ENCODE measurements around the gene ACKR1. TPM values are rescaled to one million over a fixed set of nuclear protein-coding genes. Genes with fewer than 3 reads are reported as not detected.

Gene ACKR1
- total RNA-seq, 2 donors from 2014 or later = 110 TPM

DNA sequence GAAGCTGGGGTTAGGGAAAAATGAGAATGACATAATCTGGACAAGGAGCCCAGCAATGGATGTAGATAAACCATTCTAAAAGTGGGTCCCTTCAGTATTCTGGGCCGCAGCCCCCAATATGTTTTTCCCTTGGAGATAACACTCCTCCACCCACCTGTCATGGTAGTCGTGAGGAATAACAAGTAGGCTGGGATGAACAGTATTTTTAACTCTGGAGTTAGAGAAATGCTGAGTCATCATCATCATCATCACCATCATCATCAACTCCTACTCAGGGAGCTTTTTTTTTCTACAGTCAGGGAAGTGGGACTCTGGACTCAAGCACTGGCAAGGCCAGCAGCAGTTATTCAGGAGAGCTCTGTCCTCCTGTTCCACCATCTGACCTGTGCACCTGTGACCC, 20.5 kb upstream of the ACKR1 start:
- intact Hi-C loops (cut with DNase I) = no loop called here
- no peak for DNase-seq (ENCODE audit: low spot score)

DNA sequence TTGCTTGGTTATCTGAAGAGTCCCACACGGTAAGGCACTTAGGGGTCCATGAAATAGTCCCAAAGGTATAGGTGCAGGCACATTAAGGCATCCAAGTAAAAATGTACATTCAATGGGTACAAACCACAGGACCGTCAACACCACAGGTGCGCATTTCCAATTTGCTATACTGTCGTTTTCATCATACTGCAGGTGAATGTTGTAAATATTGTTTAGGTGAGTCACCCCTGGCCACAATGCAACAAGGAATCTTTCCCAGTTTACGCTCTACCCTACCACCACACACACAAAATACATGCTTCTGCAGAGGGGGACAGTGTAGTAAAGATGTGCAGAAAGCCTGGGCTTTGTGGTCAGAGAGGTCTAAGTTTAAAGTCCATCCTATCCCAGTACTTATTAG, 19.6 kb upstream of the ACKR1 start:
- intact Hi-C loops (cut with DNase I) = no loop called here
- no peak for DNase-seq (ENCODE audit: low spot score)

DNA sequence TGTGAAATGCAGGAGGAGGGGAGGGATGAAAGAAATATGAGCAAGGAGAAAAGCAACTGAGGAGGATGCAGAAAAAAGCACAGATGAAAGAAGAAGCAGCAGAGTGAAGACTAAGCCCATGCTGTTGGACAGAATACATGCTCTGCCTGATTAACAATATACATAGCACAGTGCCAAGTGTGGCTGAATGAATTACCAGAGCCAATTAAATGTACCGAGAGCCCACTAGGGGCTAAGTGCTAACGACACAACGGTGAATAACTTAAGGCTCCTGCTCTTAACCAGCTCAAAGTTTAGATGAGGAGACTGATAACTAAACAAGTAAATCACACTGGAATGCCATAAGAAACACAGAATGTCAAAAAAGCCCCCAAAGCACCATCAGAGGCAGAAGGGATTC, 17.6 kb upstream of the ACKR1 start:
- intact Hi-C loops (cut with DNase I) = no loop called here
- no peak for DNase-seq (ENCODE audit: low spot score)

DNA sequence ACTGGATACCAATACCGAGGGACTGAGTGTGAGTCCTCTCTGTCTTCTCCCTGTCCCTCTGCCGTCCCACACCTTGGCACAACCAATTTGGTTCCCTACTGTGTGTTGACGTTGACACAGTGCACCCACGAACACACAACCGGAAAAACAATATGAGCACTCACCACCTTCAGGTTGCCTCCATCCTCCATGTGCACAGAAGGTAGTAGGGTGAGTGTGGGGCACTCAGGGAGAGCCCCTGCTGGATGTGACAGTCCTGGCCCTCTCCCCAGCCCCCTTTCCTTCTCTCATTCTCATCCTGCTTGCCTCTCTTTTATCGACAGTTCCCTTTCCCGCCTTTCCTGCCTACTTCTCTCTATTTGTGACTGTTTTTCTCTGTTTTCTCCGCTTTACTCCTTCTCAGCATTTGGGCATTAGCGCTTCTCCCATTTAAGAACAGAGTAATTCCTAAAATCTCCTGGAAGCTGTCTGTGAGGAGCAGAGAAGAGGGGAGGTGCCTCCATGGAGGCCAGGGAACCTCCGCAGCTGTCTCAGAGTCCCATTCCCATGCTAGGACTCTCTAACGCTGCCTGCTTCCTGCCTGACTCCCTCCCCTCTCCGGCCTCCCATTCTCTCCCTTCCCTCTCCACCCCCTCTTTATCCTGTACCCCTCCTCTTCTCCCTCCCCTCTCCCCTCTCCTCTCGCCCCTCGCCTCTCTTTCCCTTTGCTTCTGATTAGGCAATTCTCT, 16.9 kb upstream of the ACKR1 start:
- intact Hi-C loops (cut with DNase I) = no loop called here
- no peak for DNase-seq (ENCODE audit: low spot score)

DNA sequence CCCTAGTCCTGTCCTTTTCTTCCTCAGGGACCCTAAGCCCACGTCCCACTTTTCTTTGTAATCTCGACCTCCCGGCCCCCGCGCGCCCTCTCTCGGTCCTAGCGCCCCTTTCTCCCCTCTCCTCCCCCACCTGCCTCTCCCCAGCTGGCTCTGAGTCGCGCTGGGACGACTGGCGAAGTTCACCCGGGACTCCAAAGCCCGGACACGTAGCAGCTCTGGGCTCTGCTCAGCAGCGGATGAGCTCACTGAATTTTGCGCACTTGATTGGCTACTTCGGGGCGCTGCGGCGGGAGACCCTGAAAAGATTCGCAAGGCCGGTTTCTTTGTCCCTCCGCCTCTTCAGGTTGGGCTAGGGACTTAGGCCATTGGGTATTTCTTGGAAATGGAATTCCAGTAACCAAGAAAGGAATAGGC, 16.3 kb upstream of the ACKR1 start:
- DNase-seq (ENCODE audit: low spot score) = peak; percentile 88
- intact Hi-C loops (cut with DNase I) = no loop called here

DNA sequence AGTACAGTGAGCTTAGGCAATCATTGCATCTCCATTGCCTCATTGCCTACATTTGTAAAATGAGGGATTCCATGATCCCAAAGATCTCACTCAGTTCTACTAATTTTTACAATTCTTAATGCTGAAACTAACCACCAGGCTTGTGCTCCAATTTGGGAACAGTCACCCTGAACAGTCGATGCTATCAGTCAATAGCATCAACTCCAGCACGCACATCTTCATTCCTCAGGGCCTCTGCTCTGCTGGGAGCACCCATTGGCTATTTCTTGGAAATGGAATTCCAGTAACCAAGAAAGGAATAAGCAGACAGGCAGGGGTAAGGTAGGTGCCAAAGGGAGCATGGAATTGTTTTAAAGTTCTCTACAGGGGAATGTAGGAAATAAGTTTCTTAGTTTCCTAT, 14.2 kb upstream of the ACKR1 start:
- intact Hi-C loops (cut with DNase I) = no loop called here
- DNase-seq (ENCODE audit: low spot score) = no peak

DNA sequence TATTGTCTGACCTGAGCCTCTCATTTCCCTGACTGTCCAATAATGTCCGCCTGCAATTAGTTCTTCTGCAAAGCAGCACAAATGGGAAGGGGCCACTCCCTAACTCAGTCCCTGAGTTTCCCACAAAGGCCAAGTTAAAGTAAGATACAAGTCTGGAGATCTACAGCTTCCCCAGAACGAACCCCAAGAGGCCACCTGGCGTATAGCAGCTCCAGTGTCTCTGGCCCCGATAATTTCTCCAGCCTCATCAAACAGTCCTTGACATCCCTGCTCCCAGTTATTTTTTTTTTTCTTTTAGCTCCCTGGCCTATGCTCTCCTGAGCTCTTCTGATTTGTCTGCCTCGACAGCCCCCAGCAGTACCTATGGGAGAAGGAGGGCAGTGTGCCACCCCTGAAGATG, 8.1 kb upstream of the ACKR1 start:
- no peak for DNase-seq (ENCODE audit: low spot score)
- intact Hi-C loops (cut with DNase I) = loop anchor here in 1 of 2 donors (5.0 kb wide), 1 partner anchor 34 kb away; no protein-coding TSS in a partner anchor

DNA sequence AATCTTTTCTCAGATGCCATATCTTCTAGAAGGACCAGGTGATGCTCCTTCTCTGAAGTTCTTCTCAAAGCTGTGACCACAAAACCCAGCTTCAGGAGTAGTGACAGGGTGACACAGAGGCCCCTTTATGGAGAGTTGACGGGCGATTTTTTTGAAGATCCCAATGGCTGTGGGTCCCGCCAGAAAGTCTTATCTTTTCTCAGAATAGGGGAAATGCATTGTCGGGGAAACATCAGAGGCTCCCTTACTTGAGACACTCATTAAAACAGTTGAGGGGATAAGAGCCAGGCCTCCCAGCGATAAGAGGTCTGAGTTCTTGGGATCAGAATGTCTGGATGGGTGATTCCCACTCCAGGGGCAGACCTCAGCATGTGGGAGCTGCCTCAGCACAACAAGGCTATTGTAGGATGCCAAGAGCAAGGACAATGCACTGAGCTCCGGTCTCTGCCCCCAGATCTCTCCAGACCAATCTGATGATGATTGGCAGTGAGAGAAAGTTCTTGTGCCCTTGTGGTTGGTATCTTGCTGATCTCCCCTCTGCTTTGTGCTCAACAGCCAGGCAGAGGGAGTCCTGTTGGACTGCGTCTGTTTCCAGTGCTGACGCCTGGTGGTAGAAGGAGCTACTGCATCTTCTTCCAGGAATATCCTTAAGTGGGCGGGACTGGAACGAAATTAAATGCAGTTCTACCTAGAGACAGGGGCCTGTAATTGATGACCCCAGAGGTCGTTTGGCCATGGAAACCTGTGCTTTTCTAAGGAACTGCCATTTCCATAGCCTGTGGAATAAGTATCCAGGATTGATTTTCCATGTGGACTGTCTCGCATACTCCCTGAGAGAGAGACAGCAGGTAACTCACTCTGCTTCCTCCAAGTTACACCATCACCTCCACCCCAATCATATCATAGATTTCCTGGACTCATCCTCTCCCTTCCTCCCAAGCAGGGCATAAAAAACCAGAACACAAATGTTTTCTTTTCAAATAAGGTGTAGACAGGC, 6.8 kb upstream of the ACKR1 start:
- no peak for DNase-seq (ENCODE audit: low spot score)

DNA sequence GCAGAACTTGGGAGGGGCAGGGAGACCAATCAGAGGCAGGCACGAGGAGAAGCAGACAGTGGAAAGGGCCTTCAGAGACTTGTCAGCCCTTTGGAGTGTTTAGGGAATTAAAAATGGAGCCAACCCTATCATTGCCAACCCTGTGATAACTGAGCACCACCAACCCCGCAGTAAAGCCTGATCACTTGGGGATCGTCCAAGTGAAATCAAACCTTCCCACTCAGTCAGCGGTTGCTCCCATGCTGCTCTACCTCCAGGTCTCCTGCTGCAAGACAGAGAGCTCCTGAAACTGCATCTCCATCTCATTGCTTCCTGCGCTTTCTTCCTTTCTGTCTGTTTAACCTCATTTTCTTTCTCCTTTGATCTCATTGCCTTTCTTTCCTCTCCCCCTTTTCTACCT, 4.8 kb upstream of the ACKR1 start:
- DNase-seq (ENCODE audit: low spot score) = no peak
- intact Hi-C loops (cut with DNase I) = loop anchor here in 1 of 2 donors (5.0 kb wide), 1 partner anchor 38 kb away; no protein-coding TSS in a partner anchor

More for the DNA sequence above, 6.8 kb upstream of the ACKR1 start:
- intact Hi-C loops (cut with DNase I) = loop anchor here in 1 of 2 donors (5.0 kb wide), 1 partner anchor 36 kb away; no protein-coding TSS in a partner anchor

DNA sequence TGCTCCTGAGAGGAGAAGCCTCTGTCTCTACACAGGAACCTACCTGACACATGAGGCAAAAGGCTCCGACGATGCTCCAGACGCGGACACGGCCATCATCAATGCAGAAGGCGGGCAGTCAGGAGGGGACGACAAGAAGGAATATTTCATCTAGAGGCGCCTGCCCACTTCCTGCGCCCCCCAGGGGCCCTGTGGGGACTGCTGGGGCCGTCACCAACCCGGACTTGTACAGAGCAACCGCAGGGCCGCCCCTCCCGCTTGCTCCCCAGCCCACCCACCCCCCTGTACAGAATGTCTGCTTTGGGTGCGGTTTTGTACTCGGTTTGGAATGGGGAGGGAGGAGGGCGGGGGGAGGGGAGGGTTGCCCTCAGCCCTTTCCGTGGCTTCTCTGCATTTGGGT, 3.9 kb upstream of the ACKR1 start:
- intact Hi-C loops (cut with DNase I) = no loop called here
- DNase-seq (ENCODE audit: low spot score) = no peak

DNA sequence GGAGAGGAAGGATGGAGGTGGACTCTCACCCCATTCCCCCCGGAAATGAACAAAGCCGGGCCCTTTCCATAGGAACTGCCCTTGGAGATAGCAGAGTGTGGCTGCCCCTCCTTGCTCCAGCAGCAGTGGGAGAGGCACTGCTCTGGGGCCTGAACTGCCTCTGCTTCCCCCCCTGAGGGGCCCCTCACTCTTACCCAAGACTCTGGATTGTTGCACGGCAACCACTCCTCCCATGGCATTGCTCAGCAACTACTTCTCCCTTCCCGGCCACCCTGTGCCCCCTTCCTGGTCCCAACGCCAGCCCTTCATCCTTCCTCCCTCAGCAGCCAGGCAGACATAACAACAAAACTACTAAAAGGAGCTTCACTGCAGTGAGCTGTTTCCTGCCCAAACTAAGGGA, 3.0 kb upstream of the ACKR1 start:
- intact Hi-C loops (cut with DNase I) = no loop called here
- no peak for DNase-seq (ENCODE audit: low spot score)

DNA sequence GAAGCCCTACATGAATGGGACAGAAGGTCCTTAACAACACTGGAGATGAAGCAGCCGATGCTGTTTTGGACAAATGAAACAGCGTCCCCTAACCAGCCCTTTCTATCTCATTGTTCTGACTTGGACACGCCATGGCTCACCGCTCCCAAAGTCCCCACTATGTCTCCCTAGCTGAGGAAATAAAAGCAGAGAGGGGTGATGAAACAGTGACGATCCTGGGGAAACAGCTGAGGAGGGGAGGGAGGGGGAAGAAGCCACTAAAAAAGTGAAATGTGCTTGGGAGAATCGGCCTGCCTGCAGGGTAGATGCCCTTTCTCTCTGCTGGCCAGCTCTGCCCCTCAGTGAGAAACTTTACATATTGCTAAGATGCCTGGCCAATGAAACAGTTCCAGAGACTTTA, 1.1 kb upstream of the ACKR1 start:
- intact Hi-C loops (cut with DNase I) = no loop called here
- no peak for DNase-seq (ENCODE audit: low spot score)

DNA sequence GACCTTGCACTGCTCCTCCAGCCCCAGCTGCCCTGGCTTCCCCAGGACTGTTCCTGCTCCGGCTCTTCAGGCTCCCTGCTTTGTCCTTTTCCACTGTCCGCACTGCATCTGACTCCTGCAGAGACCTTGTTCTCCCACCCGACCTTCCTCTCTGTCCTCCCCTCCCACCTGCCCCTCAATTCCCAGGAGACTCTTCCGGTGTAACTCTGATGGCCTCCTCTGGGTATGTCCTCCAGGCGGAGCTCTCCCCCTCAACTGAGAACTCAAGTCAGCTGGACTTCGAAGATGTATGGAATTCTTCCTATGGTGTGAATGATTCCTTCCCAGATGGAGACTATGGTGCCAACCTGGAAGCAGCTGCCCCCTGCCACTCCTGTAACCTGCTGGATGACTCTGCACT, 550 bp downstream of the ACKR1 start:
- no peak for DNase-seq (ENCODE audit: low spot score)
- intact Hi-C loops (cut with DNase I) = no loop called here

DNA sequence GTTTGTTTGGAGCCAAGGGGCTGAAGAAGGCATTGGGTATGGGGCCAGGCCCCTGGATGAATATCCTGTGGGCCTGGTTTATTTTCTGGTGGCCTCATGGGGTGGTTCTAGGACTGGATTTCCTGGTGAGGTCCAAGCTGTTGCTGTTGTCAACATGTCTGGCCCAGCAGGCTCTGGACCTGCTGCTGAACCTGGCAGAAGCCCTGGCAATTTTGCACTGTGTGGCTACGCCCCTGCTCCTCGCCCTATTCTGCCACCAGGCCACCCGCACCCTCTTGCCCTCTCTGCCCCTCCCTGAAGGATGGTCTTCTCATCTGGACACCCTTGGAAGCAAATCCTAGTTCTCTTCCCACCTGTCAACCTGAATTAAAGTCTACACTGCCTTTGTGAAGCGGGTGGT, 1.4 kb downstream of the ACKR1 start:
- intact Hi-C loops (cut with DNase I) = no loop called here
- DNase-seq (ENCODE audit: low spot score) = no peak

DNA sequence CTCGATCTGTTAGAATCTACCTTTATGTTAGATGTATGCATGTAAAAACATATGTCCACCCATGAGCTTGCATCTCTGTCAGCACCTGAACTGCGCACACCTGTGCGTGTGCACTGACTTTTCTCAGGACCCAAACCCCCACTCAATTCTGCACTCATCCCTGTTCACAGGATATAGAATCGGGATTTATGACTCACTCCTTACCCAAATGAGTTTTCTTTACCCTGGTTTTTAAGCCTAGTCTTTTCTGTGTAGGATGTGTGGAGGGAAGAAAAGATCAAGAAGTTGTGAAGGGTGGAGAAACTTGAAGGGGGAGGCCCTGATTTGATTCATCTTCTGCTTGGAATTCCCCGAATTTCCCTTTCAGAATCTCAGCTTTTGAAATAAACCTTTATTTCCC, 2.4 kb downstream of the ACKR1 start:
- DNase-seq (ENCODE audit: low spot score) = no peak
- intact Hi-C loops (cut with DNase I) = no loop called here

DNA sequence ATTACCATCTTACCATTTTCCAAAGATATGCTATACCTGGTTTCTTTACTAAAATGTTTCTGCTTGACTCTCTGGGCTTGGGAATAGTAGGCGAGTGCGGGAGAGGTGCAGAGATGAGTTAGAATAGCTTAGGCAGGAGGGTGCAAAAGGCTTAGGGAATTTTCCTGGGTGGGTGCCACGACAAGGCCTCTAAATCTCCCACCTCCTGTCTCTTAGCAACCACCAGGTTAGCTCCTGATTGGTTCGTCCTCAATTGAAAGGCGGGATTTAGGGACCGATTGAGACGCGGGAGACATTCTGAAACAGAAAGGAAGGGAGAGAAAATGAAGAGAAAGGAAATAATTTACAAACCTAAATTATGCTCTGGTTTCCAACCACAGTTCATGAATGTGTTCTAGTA, 3.1 kb downstream of the ACKR1 start:
- DNase-seq (ENCODE audit: low spot score) = no peak
- intact Hi-C loops (cut with DNase I) = no loop called here

DNA sequence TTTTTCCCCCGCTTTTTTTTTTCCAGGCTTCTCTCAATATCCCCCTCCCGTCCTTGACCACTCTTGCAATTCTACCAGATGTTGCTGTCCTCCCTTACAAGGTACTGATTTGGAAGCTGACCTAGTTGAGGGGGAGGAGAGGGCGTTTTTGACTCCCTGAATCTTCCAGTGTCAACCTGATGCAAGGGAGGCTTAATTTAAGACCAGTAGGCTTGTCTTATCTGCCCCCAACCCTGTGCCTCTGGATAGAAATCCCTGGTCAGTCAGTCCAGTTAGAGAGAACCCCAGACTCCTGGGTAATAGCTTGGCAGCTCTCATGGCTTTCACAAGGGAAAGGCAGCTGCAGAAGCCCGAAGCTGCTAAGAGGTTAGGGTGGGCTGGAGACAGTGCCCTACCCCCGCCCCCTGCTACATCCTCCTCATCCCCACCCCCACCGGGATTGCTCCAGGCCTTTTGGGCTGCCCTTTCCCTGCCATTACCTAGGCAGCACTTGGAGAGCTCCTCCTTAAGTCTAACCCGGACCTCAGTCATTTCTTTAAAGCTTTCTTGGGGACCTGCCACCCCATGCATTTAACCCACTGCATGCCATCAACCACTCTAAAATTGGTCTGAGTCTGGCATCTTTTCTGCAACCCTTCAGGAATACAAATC, 3.6 kb downstream of the ACKR1 start:
- DNase-seq (ENCODE audit: low spot score) = no peak
- intact Hi-C loops (cut with DNase I) = no loop called here

DNA sequence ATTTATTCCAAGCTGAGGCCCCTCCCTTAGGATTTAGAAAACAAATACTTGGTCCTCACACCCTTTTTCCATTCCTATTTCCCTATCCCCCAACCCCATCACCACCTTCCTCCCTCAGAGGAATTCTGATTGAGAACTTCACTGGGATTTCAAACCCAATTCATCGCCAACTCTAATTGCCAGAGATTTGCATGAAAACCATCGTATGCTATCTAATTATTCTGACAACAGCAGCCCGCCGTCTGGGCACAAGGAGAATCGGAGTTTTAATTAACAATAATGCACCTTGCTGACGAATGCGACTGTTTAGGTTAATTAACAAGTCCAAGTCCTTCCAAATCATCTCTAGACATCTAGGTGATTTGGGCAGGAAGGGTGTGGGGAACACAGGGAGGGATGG, 4.4 kb downstream of the ACKR1 start:
- intact Hi-C loops (cut with DNase I) = no loop called here

DNA sequence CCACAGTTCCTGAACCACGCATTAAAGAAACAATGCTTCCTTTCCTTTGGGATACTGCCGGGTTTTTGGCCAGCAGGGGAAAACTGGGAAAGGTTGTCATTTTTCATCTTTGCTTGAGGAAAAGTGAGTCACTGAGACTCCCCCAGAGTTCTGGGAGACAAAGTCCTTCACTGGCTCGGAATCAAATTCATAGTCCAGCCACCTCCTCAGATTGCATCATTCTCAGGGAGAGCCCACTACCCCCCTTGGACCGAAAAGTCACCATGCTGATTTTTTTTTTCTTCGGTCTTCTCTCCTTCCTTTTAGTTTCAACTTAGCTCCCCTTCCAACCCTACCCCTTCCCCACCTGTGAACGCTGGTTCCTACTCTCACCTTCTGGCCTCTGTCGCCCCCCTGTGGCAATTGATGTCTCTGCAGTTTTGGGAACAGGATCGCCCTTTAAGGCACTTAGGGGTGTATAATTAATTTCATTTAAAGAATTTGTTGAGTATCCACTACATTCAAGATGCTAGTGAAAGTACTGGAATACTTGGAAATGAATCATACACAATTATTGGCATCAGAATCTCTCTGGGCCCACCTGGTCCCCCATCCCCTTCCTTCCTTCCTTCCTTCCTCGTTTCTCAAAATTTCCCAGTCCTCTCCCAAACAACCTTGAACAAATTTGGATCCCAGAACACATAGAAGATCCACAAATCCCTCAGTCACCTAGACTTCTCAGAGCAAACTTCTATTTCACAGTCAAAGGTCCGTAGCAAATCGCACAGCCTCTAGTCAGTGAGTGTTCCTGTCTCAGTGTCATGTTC, 6.9 kb downstream of the ACKR1 start:
- intact Hi-C loops (cut with DNase I) = no loop called here
- no peak for DNase-seq (ENCODE audit: low spot score)

More for the DNA sequence above, 4.4 kb downstream of the ACKR1 start:
- no peak for DNase-seq (ENCODE audit: low spot score)

Data from posterior vena cava (tissue), 2 donors.